NCI-H2227 (cell line): Measurements from ENCODE around the gene TFG.

ENCODE experiments used
- DNase-seq: peaks from one replicate; lab custom pipeline; 2025; ENCODE audit not compliant: unreplicated experiment; lab: John Stamatoyannopoulos, UW

Gene TFG

GRCh38 chr3:100753846-100754245, 44.6 kb downstream of the TFG start:
- no peak for DNase-seq

- no peak for DNase-seq
These were observed 45.5 kb downstream of the TFG start for GRCh38 chr3:100754563-100755334.

- no peak for DNase-seq
These were observed 47.1 kb downstream of the TFG start for GRCh38 chr3:100756441-100756840.

GRCh38 chr3:100759159-100759558, 49.9 kb downstream of the TFG start:
- DNase-seq = no peak

GRCh38 chr3:100759950-100760349, 50.7 kb downstream of the TFG start:
- DNase-seq = no peak

GRCh38 chr3:100760377-100760776, 51.1 kb downstream of the TFG start:
- no peak for DNase-seq

DNA sequence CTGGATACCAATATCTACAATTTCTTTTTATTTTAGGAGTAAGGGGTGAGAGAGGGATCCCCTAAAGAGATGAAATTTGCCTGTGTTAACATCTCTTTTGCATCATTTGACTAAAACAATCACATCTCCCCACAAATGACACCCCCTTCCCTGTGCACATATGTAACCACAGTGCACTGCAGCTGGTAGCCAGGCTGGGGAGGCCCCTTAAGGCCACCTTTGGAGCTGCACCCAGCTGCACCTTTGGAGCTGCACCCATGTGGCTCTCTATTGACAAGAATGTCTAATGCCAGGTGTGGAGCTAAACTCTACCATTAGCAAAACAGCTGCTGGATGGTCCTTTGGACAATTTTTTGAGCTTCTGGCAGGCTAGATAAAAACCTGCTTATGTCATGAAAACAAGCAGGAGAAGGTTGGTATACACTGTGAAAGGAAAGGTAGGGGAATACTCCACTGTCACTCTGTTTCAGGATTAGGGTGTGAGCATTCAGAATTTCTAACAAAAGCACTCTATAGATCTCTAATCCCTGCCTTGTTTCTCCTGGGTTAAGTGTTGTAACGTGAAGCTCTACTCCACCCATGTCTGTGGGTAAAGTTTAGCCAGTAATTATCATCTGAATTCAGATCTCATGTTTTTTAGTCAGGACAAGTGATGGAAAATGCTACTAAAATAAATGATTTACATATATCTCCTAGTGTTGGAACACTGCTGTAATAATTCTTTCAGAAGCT, 52.1 kb downstream of the TFG start:
- no peak for DNase-seq

GRCh38 chr3:100761951-100762350, 52.7 kb downstream of the TFG start:
- no peak for DNase-seq

GRCh38 chr3:100765437-100765975, 56.2 kb downstream of the TFG start:
- no peak for DNase-seq

DNA sequence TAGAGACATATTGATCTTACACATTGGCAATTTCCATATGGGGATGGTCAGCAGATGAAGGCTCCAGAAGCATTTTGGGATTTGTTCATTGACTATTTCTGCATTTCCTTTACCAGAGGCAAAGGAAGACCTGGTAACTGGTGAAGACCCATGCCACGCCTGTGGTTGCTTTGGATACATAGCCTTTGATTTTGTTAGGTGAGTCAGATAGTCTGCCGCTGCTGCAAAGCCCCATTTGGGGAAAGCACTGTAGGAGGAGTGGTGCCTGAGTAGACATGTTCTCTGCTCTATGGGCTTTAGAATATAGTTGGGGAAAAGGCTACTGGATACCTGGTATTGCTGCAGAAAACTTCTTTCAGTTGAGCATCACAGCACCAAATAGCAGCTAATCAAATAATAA, 56.8 kb downstream of the TFG start:
- no peak for DNase-seq

DNA sequence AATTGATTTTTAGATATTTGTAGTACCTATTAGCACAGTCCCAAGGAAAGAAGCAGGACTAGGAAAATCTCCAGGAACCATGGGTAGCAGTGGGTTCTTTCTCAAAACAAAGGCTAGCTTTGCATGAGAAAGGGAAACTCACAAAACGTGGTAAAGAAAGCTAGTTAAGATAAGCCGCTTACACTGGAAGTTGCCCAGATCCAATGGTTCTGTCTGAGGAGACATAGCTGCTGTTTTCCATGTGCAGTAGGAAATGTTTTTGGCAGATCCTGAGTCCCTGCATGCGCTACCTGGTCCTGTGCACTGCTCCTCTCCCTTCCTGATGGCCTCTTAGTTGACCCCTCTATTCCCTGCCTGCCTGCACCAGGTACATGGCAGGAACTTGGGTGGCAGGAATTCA, 60.4 kb downstream of the TFG start:
- DNase-seq = no peak

GRCh38 chr3:100775226-100775625, 65.9 kb downstream of the TFG start:
- DNase-seq = no peak

GRCh38 chr3:100775669-100776068, 66.4 kb downstream of the TFG start:
- DNase-seq = no peak

- DNase-seq = no peak
These were observed 66.9 kb downstream of the TFG start for GRCh38 chr3:100776097-100776729.

DNA sequence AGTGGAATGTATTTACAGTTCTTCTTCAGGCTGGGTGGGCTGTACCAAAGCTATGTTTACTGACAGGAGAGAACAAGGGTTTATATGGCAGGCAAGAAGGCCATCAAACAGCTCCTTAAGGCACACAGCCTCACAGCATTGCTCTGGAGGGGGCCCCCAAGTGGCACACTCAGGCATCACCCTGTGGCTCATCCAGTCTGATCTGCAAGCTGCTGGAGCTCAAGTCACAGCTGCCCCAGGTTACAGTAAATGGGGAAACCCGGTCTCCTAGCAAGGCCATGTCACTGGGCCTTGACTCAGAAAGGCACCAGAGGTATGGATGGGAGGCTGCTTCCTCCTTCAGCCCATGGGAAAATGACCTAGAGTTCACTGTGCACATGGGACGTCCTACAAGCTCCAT, 67.5 kb downstream of the TFG start:
- DNase-seq = no peak

DNA sequence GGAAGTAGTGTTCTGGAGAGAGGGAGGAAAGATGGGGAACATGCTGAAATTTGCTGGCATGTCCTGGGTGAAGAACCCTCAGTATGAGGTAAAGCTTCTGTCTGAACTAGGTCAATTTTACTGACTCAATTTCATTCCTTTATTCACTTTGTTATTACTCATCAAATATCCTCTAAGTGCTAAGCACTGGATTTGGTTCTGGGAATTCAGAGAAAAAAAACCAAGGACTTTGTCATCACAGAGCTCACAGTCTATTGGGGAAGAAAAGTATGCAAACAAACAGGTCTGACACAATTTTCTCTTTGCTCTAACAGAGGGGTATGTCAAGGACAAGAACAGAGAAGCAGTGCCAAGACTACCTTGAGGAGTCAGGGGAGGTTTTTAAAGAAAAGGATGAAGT, 68.0 kb downstream of the TFG start:
- DNase-seq = no peak

GRCh38 chr3:100779480-100779879, 70.2 kb downstream of the TFG start:
- DNase-seq = no peak

- no peak for DNase-seq
These were observed 70.9 kb downstream of the TFG start for GRCh38 chr3:100780071-100780622.

GRCh38 chr3:100781301-100781700, 72.0 kb downstream of the TFG start:
- no peak for DNase-seq

DNA sequence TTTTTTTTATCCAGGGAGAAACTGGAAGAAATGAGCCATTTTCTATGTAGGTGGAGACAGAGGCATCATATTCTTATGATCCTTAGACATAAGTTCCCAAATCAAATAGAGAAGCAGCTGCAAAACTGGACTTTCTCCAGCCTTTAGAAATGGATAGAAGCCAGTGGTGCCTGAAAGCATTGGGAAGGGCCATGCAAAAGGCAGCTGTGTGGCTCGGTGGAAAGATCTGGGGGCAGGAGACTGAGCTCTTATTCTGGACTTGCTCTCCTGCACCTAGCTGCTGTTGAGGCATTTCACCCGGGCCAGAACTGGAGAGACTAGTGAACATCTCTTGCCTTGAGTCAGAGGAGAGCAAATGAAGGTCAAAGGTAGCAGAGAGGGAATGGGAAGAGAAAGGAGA, 73.1 kb downstream of the TFG start:
- no peak for DNase-seq

GRCh38 chr3:100782906-100783305, 73.6 kb downstream of the TFG start:
- DNase-seq = no peak

DNA sequence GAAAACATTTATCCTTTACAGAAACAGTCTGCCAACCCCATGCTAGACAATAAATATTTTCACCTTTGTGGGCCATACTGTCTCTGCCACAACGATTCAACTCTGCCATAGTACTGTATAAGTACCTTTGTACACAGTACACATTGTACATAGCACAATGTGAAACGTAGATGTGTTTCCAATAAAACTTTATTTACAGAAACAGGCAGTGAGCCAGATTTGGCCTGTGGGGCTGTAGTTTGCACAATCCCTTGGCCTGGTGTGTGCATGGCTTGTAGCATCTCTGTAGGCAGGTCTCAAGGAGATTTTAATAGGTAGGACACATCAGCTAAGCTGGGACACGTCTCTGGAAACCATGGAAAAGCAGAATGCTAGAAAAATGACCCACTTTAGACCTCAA, 74.3 kb downstream of the TFG start:
- DNase-seq = no peak
